ENCODE data around the gene DDX51. TPM values are rescaled to one million over a fixed set of nuclear protein-coding genes. Genes with fewer than 3 reads are reported as not detected.

Gene DDX51
- total RNA-seq, 1 donor from 2014 or later: 39.9 TPM

- POLR2A ChIA-PET: no interaction called here
- no peak for TF ChIP-seq CTCF (IDR thresholded peaks at IDR 0.05)
- CTCF ChIA-PET: no interaction called here
- Mint-ChIP-seq H3K36me3 (ENCODE audit: low read depth) (peaks cover 20% of the 10 kb centered on the region), H3K9me3 (no peaks in the 10 kb centered on the region), H3K27me3 (no peaks in the 10 kb centered on the region), H3K4me1 (peaks cover 24% of the 10 kb centered on the region), H3K4me3 (no peak overlapping the region), H3K27ac (no peak overlapping the region)
- ATAC-seq (ENCODE audit: low read depth) (no peak), DNase-seq (no peak)
- intact Hi-C loops (cut with micrococcal nuclease): loop anchor here (5.0 kb wide), 1 partner anchor 403 kb away; the partner anchor contains the start of gene FBRSL1
Observed at GRCh38 chr12:132089407-132089910, 54.7 kb downstream of the DDX51 start.

Other genes starting within 250 kb of the DDX51 start
- gene ULK1, start 249.7 kb downstream of the DDX51 start, total RNA-seq: 20.1 and 27.0 TPM in 2 replicates
- 51.5 and 60.3 TPM in 2 replicates for gene PUS1, start 215.0 kb downstream of the DDX51 start, total RNA-seq
- 57.8 and 65.6 TPM in 2 replicates for gene EP400, start 194.4 kb downstream of the DDX51 start, total RNA-seq
- gene NOC4L, start 138 bp upstream of the DDX51 start, total RNA-seq: 28.1 and 29.1 TPM in 2 replicates
- gene GALNT9, start 185.3 kb upstream of the DDX51 start, total RNA-seq: not detected in 2 replicates

Data from activated B cell treated with CpG ODN at 0.5 μM for 24 hours (primary cell).